Sigmoid colon (tissue), 4 donors: Measurements from ENCODE around the gene CHD5.

Experiments
- CTCF ChIP-seq, 4 experiments: fragments of 450-650 bp in 3 of 4; fragments of 200-600 bp in 1 of 4; IDR thresholded peaks; one replicate each; pipeline ENCODE4 v1.5.1; 2016 to 2019; ENCODE audit warnings: antibody characterized with exemption in 4 of 4, mild to moderate bottlenecking in 3 of 4, moderate library complexity in 2 of 4
- EP300 ChIP-seq, 4 donors: sonication (generic); formaldehyde crosslinking; IDR thresholded peaks; one replicate each; pipeline ENCODE4 v1.6.1; 2017; ENCODE audit warnings: antibody characterized with exemption in 4 of 4

- no peak for TF ChIP-seq CTCF (IDR thresholded peaks at IDR 0.05)
- no peak for TF ChIP-seq EP300 (IDR thresholded peaks at IDR 0.05)
These were observed 70.4 kb downstream of the CHD5 start for GRCh38 chr1:6109688-6110087.
